GM23338 (cell line): Measurements from ENCODE around the gene SAMD4A. TPM values are rescaled to one million over a fixed set of nuclear protein-coding genes. Genes with fewer than 3 reads are reported as not detected.

ENCODE experiments used
- ATAC-seq: fragments of 200-7000 bp; cut with Tn5 transposase; 3 replicates; pipeline ENCODE4 v1.9.1; 2020
- DNase-seq: peaks from one replicate; pipeline ENCODE4 v3.0.0-alpha.2; 2015; ENCODE audit warnings: low spot score
- H2AFZ ChIP-seq: fragments of 200-600 bp; sonication (generic); 2 replicates; pipeline ENCODE4 v1.8.0; 2016; ENCODE audit warnings: antibody characterized with exemption, mild to moderate bottlenecking, moderate library complexity
- H3F3A ChIP-seq: fragments of 200-600 bp; sonication (generic); replicated peaks from 2 replicates; pipeline ENCODE4 v1.8.0; 2017; ENCODE audit warnings: antibody characterized with exemption, mixed run types, low read depth
- H3K27ac ChIP-seq: fragments of 200-600 bp; sonication (generic); 2 replicates; pipeline ENCODE4 v1.6.1; 2016; ENCODE audit warnings: low read depth
- H3K27me3 ChIP-seq: fragments of 200-600 bp; sonication (generic); 2 replicates; pipeline ENCODE4 v1.8.0; 2016; ENCODE audit warnings: mild to moderate bottlenecking, mixed run types, moderate library complexity; ENCODE audit not compliant: insufficient read depth
- H3K36me3 ChIP-seq: fragments of 200-600 bp; sonication (generic); 2 replicates; pipeline ENCODE4 v1.8.0; 2016; ENCODE audit warnings: mild to moderate bottlenecking; ENCODE audit not compliant: insufficient read depth
- H3K4me1 ChIP-seq: fragments of 200-600 bp; sonication (generic); 2 replicates; pipeline ENCODE4 v1.8.0; 2016; ENCODE audit warnings: mild to moderate bottlenecking, moderate library complexity; ENCODE audit not compliant: insufficient read depth
- H3K4me2 ChIP-seq: fragments of 200-600 bp; sonication (generic); 2 replicates; pipeline ENCODE4 v1.7.1; 2017; ENCODE audit warnings: mixed run types
- H3K4me3 ChIP-seq: fragments of 200-600 bp; sonication (generic); 2 replicates; pipeline ENCODE4 v1.6.1; 2016; ENCODE audit warnings: mixed run types
- H3K79me2 ChIP-seq: fragments of 200-600 bp; sonication (generic); replicated peaks from 2 replicates; pipeline ENCODE4 v1.8.0; 2017; ENCODE audit warnings: mild to moderate bottlenecking; ENCODE audit not compliant: insufficient read depth
- H3K9me2 ChIP-seq: fragments of 200-600 bp; sonication (generic); 2 replicates; pipeline ENCODE4 v1.8.0; 2017; ENCODE audit not compliant: insufficient read depth
- H4K20me1 ChIP-seq: fragments of 200-600 bp; sonication (generic); replicated peaks from 2 replicates; pipeline ENCODE4 v1.8.0; 2017; ENCODE audit warnings: mild to moderate bottlenecking; ENCODE audit not compliant: insufficient read depth
- H3K27ac Mint-ChIP-seq: 2 replicates; pipeline ENCODE4 v1.8.0; 2020; ENCODE audit warnings: inconsistent platforms, mild to moderate bottlenecking, moderate library complexity, mixed read lengths
- H3K27me3 Mint-ChIP-seq: 3 replicates; pipeline ENCODE4 v1.8.0; 2022; ENCODE audit warnings: low read depth, mild to moderate bottlenecking, moderate library complexity, mixed read lengths, inconsistent platforms; ENCODE audit not compliant: insufficient read depth, poor library complexity
- H3K36me3 Mint-ChIP-seq: 3 replicates; pipeline ENCODE4 v1.8.0; 2021; ENCODE audit warnings: low read depth, mild to moderate bottlenecking, inconsistent platforms, moderate library complexity, mixed read lengths
- H3K4me1 Mint-ChIP-seq: 3 replicates; pipeline ENCODE4 v1.8.0; 2020; ENCODE audit warnings: mild to moderate bottlenecking, inconsistent platforms, mixed read lengths
- H3K4me3 Mint-ChIP-seq: 3 replicates; pipeline ENCODE4 v1.8.0; 2021; ENCODE audit warnings: moderate library complexity, mild to moderate bottlenecking, inconsistent platforms, mixed read lengths
- H3K9me3 Mint-ChIP-seq: 3 replicates; pipeline ENCODE4 v1.8.0; 2020; ENCODE audit warnings: moderate library complexity, mild to moderate bottlenecking, inconsistent platforms, mixed read lengths
- CREB1 ChIP-seq: fragments of 250-450 bp; sonication (Bioruptor Pico); IDR thresholded peaks from 2 replicates; pipeline ENCODE4 v1.5.0; 2020; ENCODE audit warnings: low read depth, mild to moderate bottlenecking, moderate library complexity
- CTCF ChIP-seq, 2 experiments: fragments of 200-600 bp in 1 of 2; sonication (generic) in 1 of 2; conservative IDR thresholded peaks; 2 replicates each; pipeline versions ENCODE4 v1.5.1 to v1.6.1; 2016 to 2017; ENCODE audit warnings: antibody characterized with exemption in 2 of 2, low read depth in 2 of 2, mild to moderate bottlenecking in 2 of 2, moderate library complexity in 1 of 2
- EZH2 ChIP-seq: fragments of 200-600 bp; sonication (generic); IDR thresholded peaks from one replicate; pipeline ENCODE4 v1.8.0; 2017; ENCODE audit warnings: antibody characterized with exemption, mild to moderate bottlenecking, low read depth; ENCODE audit not compliant: unreplicated experiment
- EZH2phosphoT487 ChIP-seq: fragments of 200-600 bp; sonication (generic); IDR thresholded peaks from one replicate; pipeline ENCODE4 v1.8.1; 2018; ENCODE audit warnings: antibody characterized with exemption; ENCODE audit not compliant: unreplicated experiment
- JUNB ChIP-seq: IDR thresholded peaks from one replicate; pipeline ENCODE4 v1.6.1; 2016; ENCODE audit warnings: antibody characterized with exemption; ENCODE audit not compliant: unreplicated experiment
- NANOG ChIP-seq: IDR thresholded peaks from 2 replicates; pipeline ENCODE4 v1.6.1; 2016; ENCODE audit warnings: antibody characterized with exemption, borderline replicate concordance
- POLR2AphosphoS5 ChIP-seq: IDR thresholded peaks from 2 replicates; pipeline ENCODE4 v1.6.1; 2016; ENCODE audit warnings: antibody characterized with exemption, low read depth
- STAT1 ChIP-seq: IDR thresholded peaks from one replicate; pipeline ENCODE4 v1.6.1; 2016; ENCODE audit warnings: antibody characterized with exemption; ENCODE audit not compliant: unreplicated experiment
- ZNF114 ChIP-seq: fragments of 250-450 bp; sonication (Bioruptor Pico); IDR thresholded peaks from 2 replicates; pipeline ENCODE4 v1.5.0; 2020; ENCODE audit warnings: mild to moderate bottlenecking, moderate library complexity
- ZNF331 ChIP-seq: fragments of 250-450 bp; sonication (Bioruptor Pico); IDR thresholded peaks from 2 replicates; pipeline ENCODE4 v1.5.0; 2020; ENCODE audit warnings: low read depth, mild to moderate bottlenecking, moderate library complexity
- polyA plus RNA-seq: library from polyadenylated mRNA; unstranded; fragments of >200 nt; fragmentation: Nextera tagmentation; extraction: Ambion mirVana; gene quantifications from 2 replicates; pipeline ENCODE4 v1.2.1, GENCODE V29; 2016
- total RNA-seq: library from RNA; depleted of rRNA; stranded (reverse); fragments of >200 nt; shearing (Covaris generic); gene quantifications from 2 replicates; pipeline ENCODE4 v1.2.3, GENCODE V29; 2014
- TF ChIP-seq, protein P1 (sequence below): IDR thresholded peaks from 2 replicates; pipeline ENCODE4 v1.6.1; 2016; ENCODE audit warnings: antibody characterized with exemption
- TF ChIP-seq, protein P2 (sequence below): fragments of 250-450 bp; sonication (Bioruptor Pico); IDR thresholded peaks from 2 replicates; pipeline ENCODE4 v1.5.0; 2020; ENCODE audit warnings: mild to moderate bottlenecking, moderate library complexity
- TF ChIP-seq, protein P3 (sequence below): IDR thresholded peaks from one replicate; pipeline ENCODE4 v1.6.1; 2018; ENCODE audit warnings: antibody characterized with exemption; ENCODE audit not compliant: unreplicated experiment

The SAMD4A gene
- total and polyA plus RNA-seq, 2 experiments from 2014 or later = 1.6 to 6.9 TPM

GRCh38 chr14:54830650-54831049, 263.7 kb downstream of the SAMD4A start:
- H3K27me3 ChIP-seq = no peaks in the 10 kb centered on the region
- Mint-ChIP-seq H3K27me3 (peaks cover 6% of the 10 kb centered on the region), H3K4me1 (no peaks in the 10 kb centered on the region)

More at GRCh38 chr14:54830650-54831049, 263.7 kb downstream of the SAMD4A start:
- H3K27ac ChIP-seq = no peak overlapping the region
- ATAC-seq (no peak), DNase-seq (no peak)
- Mint-ChIP-seq H3K36me3 (no peaks in the 10 kb centered on the region), H3K4me3 (no peak overlapping the region), H3K9me3 (peaks cover 8% of the 10 kb centered on the region; the same call in 2 of the 3 replicates), H3K27ac (no peak overlapping the region)
- no peaks in the 10 kb centered on the region for H3F3A ChIP-seq
- H3K4me3 ChIP-seq = no peak overlapping the region
- H3K4me1 ChIP-seq = no peaks in the 10 kb centered on the region
- H3K4me2 ChIP-seq = no peak overlapping the region
- H2AFZ ChIP-seq = no peak overlapping the region
- TF ChIP-seq CREB1 (CRISPR knock-in tag) (no peak), ZNF331 (no peak), JUNB (no peak), STAT1 (no peak), EZH2 (no peak), CTCF (conservative IDR thresholded peaks at IDR 0.05; ENCODE audit: low read depth in 2 of 2) (no peak), EZH2phosphoT487 (no peak), ZNF114 (CRISPR knock-in tag) (no peak), POLR2AphosphoS5 (no peak), NANOG (no peak)
- TF ChIP-seq, protein P1, sequence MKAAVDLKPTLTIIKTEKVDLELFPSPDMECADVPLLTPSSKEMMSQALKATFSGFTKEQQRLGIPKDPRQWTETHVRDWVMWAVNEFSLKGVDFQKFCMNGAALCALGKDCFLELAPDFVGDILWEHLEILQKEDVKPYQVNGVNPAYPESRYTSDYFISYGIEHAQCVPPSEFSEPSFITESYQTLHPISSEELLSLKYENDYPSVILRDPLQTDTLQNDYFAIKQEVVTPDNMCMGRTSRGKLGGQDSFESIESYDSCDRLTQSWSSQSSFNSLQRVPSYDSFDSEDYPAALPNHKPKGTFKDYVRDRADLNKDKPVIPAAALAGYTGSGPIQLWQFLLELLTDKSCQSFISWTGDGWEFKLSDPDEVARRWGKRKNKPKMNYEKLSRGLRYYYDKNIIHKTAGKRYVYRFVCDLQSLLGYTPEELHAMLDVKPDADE = no peak
- TF ChIP-seq, protein P2, sequence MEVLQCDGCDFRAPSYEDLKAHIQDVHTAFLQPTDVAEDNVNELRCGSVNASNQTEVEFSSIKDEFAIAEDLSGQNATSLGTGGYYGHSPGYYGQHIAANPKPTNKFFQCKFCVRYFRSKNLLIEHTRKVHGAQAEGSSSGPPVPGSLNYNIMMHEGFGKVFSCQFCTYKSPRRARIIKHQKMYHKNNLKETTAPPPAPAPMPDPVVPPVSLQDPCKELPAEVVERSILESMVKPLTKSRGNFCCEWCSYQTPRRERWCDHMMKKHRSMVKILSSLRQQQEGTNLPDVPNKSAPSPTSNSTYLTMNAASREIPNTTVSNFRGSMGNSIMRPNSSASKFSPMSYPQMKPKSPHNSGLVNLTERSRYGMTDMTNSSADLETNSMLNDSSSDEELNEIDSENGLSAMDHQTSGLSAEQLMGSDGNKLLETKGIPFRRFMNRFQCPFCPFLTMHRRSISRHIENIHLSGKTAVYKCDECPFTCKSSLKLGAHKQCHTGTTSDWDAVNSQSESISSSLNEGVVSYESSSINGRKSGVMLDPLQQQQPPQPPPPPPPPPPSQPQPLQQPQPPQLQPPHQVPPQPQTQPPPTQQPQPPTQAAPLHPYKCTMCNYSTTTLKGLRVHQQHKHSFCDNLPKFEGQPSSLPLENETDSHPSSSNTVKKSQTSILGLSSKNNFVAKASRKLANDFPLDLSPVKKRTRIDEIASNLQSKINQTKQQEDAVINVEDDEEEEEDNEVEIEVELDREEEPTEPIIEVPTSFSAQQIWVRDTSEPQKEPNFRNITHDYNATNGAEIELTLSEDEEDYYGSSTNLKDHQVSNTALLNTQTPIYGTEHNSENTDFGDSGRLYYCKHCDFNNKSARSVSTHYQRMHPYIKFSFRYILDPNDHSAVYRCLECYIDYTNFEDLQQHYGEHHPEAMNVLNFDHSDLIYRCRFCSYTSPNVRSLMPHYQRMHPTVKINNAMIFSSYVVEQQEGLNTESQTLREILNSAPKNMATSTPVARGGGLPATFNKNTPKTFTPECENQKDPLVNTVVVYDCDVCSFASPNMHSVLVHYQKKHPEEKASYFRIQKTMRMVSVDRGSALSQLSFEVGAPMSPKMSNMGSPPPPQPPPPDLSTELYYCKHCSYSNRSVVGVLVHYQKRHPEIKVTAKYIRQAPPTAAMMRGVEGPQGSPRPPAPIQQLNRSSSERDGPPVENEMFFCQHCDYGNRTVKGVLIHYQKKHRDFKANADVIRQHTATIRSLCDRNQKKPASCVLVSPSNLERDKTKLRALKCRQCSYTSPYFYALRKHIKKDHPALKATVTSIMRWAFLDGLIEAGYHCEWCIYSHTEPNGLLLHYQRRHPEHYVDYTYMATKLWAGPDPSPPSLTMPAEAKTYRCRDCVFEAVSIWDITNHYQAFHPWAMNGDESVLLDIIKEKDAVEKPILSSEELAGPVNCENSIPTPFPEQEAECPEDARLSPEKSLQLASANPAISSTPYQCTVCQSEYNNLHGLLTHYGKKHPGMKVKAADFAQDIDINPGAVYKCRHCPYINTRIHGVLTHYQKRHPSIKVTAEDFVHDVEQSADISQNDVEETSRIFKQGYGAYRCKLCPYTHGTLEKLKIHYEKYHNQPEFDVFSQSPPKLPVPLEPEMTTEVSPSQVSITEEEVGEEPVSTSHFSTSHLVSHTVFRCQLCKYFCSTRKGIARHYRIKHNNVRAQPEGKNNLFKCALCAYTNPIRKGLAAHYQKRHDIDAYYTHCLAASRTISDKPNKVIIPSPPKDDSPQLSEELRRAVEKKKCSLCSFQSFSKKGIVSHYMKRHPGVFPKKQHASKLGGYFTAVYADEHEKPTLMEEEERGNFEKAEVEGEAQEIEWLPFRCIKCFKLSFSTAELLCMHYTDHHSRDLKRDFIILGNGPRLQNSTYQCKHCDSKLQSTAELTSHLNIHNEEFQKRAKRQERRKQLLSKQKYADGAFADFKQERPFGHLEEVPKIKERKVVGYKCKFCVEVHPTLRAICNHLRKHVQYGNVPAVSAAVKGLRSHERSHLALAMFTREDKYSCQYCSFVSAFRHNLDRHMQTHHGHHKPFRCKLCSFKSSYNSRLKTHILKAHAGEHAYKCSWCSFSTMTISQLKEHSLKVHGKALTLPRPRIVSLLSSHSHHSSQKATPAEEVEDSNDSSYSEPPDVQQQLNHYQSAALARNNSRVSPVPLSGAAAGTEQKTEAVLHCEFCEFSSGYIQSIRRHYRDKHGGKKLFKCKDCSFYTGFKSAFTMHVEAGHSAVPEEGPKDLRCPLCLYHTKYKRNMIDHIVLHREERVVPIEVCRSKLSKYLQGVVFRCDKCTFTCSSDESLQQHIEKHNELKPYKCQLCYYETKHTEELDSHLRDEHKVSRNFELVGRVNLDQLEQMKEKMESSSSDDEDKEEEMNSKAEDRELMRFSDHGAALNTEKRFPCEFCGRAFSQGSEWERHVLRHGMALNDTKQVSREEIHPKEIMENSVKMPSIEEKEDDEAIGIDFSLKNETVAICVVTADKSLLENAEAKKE (CRISPR knock-in tag) = no peak
- TF ChIP-seq, protein P3, sequence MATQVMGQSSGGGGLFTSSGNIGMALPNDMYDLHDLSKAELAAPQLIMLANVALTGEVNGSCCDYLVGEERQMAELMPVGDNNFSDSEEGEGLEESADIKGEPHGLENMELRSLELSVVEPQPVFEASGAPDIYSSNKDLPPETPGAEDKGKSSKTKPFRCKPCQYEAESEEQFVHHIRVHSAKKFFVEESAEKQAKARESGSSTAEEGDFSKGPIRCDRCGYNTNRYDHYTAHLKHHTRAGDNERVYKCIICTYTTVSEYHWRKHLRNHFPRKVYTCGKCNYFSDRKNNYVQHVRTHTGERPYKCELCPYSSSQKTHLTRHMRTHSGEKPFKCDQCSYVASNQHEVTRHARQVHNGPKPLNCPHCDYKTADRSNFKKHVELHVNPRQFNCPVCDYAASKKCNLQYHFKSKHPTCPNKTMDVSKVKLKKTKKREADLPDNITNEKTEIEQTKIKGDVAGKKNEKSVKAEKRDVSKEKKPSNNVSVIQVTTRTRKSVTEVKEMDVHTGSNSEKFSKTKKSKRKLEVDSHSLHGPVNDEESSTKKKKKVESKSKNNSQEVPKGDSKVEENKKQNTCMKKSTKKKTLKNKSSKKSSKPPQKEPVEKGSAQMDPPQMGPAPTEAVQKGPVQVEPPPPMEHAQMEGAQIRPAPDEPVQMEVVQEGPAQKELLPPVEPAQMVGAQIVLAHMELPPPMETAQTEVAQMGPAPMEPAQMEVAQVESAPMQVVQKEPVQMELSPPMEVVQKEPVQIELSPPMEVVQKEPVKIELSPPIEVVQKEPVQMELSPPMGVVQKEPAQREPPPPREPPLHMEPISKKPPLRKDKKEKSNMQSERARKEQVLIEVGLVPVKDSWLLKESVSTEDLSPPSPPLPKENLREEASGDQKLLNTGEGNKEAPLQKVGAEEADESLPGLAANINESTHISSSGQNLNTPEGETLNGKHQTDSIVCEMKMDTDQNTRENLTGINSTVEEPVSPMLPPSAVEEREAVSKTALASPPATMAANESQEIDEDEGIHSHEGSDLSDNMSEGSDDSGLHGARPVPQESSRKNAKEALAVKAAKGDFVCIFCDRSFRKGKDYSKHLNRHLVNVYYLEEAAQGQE = no peak
- H3K36me3 ChIP-seq = no peaks in the 10 kb centered on the region
- H4K20me1 ChIP-seq = no peaks in the 10 kb centered on the region
- 0 out of 2 replicates have a peak, but pooled peaks cover 2% of the 10 kb centered on the region for H3K9me2 ChIP-seq
- H3K79me2 ChIP-seq = no peaks in the 10 kb centered on the region
